Measurements from ENCODE around the gene SAMD14.

Gene SAMD14

DNA sequence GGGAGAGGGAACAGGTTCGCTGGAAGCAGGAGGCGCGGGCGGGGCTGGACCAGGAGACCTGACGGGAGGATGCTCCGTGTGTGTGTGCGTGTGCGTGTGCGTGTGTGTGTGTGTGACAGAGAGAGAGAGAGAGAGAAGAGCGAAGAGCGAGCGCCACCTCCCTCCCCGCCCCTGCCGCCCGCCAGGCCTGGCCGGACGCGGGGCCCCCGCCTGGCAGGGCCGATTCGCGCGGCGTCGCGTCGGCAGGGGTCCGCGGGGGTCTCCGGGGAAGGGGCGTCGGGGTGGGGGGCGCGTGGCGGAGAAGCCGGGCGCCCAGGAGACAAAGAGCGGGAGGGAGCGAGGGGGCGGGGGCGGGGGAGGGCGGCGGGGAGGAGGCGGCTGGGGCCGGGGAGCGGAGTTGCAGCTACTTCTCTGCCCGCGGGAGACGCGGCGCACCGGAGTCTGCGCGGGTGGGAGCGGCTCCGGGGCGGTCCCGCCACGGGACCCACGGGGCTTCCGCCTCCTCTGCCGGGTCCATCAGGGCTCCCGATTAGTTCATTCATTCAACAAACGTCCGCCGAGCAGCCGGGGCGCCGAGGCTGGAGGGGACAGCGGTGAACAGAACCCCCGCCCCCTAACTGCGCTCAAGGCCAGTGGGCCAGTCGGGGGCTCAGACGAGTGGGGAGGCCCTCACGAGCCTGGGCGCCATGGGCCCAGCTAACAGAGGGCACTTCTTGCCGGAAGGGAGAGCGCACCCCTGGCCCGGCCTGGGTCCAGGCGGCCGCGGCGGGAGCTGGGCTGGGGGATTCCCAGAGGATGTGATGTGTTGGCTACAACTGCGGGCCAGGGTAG is at the start of gene SAMD14:
Gene SAMD14 (minus strand): TSS at position 433 of the 831 bp plus-strand sequence. CDS start 5,201 bp downstream, outside the sequence.
- peak; percentile 71 for DNase-seq

DNA sequence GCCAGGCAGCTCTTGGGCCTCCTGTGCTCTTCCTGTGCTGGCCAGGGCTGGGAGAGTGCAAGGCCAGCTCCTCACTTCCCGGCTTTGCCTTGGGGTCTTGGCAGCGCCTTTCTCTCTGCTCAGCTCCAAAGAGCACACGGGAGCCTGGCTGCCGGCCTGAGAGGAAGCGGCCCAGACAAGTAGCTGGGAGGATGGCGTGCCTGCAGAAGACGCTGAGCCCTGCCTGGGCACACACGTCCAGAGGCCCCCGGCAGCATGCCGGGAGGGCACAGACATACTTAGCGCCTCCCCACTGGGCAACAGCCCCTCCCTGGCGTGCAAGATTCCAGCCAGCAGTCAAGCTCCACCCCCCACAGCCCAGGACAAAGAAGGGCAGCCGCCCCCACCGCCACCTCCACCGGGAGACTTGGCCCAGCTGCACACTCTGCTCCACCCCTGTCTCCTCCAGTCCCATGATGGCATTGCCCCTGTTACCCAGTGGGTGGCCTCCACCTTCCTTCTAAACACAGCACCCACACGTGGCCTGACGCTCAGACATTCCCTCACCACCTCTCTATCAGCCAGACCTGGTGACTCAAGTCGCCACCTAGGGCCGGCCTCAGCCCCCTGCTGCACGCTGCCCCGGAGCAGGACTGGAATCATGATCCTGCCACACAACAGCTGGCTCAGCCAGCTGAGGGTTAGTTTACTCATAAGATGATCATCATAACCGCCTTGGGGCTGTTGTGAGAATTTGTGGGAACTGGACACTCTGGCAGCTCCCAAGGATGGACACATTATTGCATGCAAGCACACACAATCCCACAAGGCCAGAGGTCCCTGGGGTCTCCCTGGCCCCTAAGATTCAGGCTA is 48.2 kb upstream of the SAMD14 start:
- DNase-seq = peak; percentile 62

- DNase-seq = no peak
These were observed 47.5 kb upstream of the SAMD14 start for GRCh38 chr17:50177476-50177875.

- DNase-seq = no peak
These were observed 46.8 kb upstream of the SAMD14 start for GRCh38 chr17:50176559-50177357.

GRCh38 chr17:50175035-50175807 is 45.3 kb upstream of the SAMD14 start:
- no peak for DNase-seq

- DNase-seq = no peak
These were observed 44.5 kb upstream of the SAMD14 start for GRCh38 chr17:50174444-50174843.

DNA sequence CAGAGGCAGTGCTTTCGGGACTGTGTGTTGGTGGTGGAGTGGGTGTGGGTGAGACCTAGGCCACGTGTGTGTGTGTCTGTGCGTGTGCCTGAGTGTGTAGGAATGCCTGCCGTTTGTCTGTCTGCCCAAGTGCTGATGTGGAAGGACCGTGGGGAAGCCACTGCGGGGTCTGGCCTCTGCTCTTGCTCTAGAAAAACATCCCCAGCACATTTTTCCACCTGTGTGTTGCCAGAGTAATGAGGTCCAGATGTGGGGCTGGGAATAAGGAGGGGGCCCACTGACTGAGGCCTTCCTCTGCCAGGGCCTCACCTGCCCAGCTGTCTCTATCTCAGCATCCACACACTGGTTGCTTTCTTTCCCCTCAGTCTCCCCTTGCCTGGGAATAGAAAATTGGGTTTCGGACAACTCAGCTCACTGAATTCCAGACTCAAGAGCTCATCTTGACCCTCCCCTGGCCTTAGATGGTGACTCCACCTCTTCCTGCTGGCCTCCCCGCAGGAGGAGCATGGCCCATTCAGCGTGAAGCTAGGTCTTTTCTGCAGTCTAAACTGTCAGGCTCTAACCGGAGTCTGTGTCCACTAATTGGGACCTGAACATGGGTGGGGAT is 43.5 kb upstream of the SAMD14 start:
- no peak for DNase-seq

- no peak for DNase-seq
These were observed 43.0 kb upstream of the SAMD14 start for GRCh38 chr17:50172936-50173334.

GRCh38 chr17:50172130-50172529 is 42.2 kb upstream of the SAMD14 start:
- no peak for DNase-seq

GRCh38 chr17:50171371-50172071 is 41.6 kb upstream of the SAMD14 start:
- DNase-seq = no peak

DNA sequence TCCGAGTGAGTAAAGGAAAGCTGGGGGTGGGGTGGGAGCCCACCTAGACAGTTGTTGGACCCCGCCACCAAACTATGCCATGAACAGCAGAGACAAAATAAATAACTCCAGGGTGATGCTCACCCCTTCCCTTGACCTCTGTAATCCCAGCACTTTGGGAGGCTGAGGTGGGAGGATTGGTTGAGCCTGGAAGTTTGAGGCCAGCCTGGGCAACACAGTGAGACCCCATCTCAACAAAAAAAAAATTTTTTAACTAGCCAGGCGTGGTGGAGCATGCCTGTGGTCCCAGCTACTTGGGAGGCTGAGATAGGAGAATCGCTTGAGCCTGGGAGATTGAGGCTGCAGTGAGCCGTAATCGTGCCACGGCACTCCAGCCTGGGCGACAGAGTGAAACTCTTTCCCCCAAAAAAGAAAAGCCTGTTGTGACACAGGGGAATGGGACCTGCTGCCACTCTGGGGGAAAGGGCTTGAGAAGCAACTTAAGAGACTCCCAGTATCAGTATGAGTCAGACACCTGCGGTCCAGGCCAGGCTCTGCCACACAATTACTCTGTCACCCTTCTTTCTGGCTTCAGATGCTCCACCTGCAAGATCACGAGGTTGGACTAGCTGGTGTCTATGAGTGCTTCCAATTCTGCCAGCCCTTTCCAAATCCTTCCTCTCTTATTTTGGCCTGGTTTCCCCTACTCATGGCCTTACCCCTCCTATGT is 40.9 kb upstream of the SAMD14 start:
- no peak for DNase-seq

DNA sequence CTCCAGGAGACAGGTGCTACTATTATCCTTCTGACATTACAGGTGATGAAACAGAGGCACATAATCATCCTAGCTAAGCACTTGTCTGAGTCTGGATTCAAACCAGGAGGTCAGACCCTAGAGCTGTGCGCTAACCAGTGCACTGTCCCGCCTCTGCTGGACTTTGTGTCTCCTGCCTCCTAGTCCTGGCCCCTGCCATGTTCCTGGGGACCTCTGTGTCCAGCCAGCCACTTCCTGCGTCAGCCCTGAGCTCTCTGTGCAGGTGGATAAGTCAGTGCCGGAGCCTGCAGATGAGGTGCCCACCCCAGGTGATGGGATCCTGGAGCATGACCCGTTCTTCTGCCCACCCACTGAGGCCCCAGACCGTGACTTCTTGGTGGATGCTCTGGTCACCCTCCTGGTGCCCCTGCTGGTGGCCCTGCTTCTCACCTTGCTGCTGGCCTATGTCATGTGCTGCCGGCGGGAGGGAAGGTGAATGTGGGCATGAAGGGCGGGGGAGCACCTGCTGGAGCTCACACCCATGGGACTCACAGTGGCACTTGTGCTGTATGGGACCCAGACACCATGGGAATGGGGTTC is 40.0 kb upstream of the SAMD14 start:
- DNase-seq = no peak

- DNase-seq = peak; percentile 82
These were observed 39.3 kb upstream of the SAMD14 start for GRCh38 chr17:50169121-50169764.

- no peak for DNase-seq
These were observed 38.4 kb upstream of the SAMD14 start for GRCh38 chr17:50168319-50168718.

GRCh38 chr17:50167371-50167770 is 37.4 kb upstream of the SAMD14 start:
- no peak for DNase-seq

DNA sequence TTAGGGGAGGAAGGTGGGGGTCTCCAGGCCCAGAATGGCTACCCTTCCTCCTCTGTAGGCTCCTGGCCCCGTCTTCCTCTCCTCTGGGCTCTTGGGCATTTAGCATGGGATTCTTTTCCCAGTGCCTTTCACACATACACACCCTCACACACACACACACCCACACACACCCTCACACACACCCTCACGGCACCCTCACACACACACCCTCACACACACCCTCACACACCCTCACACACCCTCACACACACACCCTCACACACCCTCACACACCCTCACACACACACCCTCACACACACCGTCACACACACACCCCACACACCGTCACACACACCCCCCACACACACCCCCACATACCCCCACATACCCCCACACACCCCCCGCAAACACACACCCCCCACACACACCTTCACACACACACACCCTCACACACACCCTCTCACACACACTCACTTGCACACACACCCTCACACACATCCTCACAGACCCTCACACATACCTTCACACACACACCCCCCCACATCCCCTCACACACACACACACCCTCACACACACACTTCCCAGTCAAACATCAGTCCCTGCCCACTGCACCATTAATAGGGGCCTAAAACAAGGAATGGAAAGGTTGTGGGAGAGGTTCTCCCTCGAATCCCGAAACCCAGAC is 36.7 kb upstream of the SAMD14 start:
- no peak for DNase-seq

GRCh38 chr17:50165867-50166517 is 36.0 kb upstream of the SAMD14 start, which contains the start of gene SGCA:
SGCA (plus strand) TSS chr17:50166005; CDS start chr17:50166041, 36 bp downstream.
- DNase-seq = no peak

GRCh38 chr17:50165466-50165865 is 35.5 kb upstream of the SAMD14 start:
- DNase-seq = no peak
